DMS 273 (cell line): Measurements from ENCODE around the gene ZNF143.

ENCODE experiments used
- DNase-seq: peaks from one replicate; lab custom pipeline; 2025; ENCODE audit not compliant: unreplicated experiment; lab: John Stamatoyannopoulos, UW

Gene ZNF143

GRCh38 chr11:9573775-9574621 lies 113.2 kb downstream of the ZNF143 start:
- peak; percentile 52 for DNase-seq

GRCh38 chr11:9574622-9575259 lies 113.9 kb downstream of the ZNF143 start:
- peak; percentile 52 for DNase-seq

- DNase-seq: peak; percentile 76
Measured at GRCh38 chr11:9575260-9576240, 114.7 kb downstream of the ZNF143 start.

GRCh38 chr11:9576701-9577381 lies 116.0 kb downstream of the ZNF143 start:
- no peak for DNase-seq

- DNase-seq: no peak
Measured at GRCh38 chr11:9577556-9577955, 116.7 kb downstream of the ZNF143 start.
